Measurements from ENCODE around the gene KBTBD3.
"Not testable (repeated sequence)": the region's sequence is repeated elsewhere in the genome, so short reads cannot be mapped to it uniquely, and the experiment has no call there.

KBTBD3 gene

DNA sequence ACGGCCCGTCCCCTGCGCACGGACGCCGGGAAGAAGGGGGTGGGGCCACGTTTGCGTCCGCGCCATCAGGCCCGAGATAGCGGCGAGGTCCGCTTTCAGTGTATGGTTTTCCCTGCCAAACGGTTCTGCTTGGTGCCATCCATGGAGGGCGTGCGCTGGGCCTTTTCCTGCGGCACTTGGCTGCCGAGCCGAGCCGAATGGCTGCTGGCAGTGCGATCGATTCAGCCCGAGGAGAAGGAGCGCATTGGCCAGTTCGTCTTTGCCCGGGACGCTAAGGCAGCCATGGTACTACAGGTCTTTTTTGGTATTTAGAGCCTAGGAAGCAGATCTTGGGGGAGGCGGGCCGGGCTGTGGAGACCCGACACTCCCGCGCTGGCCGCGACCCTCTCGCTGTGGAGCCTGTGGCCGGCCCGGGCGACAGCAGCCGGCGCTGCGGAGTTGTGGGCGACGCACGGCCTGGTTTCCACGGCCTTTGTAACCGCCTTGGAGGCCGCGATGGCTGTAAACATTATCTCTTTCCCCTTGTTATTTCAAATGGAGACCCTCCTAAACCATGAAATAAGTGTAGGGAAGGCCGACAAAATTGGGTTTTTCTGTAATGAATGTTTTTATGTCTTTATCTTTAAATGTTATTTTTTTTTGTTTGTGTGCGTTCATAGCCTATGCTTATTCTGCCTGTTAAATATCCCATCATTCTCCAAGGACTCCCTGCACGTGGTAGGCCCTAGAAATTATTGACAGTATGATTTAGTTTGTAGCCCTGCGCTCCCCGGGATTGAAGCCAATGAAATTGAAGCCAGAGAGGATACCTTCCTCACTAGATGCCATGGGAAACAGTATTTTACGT, 685 bp upstream of the KBTBD3 start, which contains the start of gene AASDHPPT:
AASDHPPT (plus strand) TSS at position 54 of the 847 bp plus-strand sequence; CDS start at position 103, 49 bp downstream.
- Mint-ChIP-seq H3K4me3 (peak within 1 kb of the TSS; percentile 96), H3K27me3 (no peaks in the 10 kb centered on the region), H3K27ac (peak within 1 kb of the TSS; percentile 96), H3K4me1 (ENCODE audit: low read depth) (peaks cover 33% of the 10 kb centered on the region), H3K36me3 (ENCODE audit: low read depth) (peaks cover 47% of the 10 kb centered on the region), H3K9me3 (no peaks in the 10 kb centered on the region)
- intact Hi-C loops (cut with micrococcal nuclease) = loop anchor here (1.0 kb wide), 1 partner anchor 56 kb away; the partner anchor contains the start of gene MSANTD4

DNA sequence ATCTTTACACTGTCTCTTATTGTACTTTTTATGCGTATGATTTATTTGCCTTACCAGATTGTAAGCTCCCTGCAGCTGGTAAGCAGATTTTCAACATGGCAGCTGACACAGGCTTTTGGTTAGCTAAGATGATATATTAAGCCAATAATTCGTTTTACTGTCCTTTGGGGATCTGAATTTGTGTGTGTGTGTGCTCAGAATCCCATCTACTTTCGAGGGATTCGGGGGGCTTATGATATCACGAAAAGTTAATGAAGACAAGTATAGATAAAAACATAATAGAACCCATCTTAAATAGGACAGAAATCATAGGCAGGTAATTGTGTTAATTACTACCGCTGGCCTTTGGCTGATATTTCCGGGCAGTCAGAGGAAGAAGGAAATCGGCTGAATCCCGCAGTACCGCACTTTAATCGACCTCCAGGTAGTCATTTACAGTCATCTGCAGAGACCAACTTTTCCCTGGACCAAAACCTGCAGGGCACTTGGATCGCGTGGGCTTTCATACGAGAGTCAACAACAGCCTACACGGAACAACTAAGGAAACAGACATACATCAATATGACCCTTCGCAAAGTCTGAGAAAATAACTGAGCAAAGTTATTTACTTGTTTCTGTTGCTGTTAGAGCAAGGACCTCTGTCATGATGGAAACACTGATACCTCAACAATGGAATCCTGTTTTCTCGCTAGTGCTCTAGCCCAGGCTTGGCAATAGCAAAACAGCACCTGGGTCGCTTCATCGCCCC, 802 bp downstream of the KBTBD3 start:
- H3K27ac Mint-ChIP-seq = peak overlapping the region; percentile 96
- H3K27me3 Mint-ChIP-seq = no peaks in the 10 kb centered on the region
- peak overlapping the region; percentile 96 for H3K4me3 Mint-ChIP-seq
- H3K36me3 Mint-ChIP-seq (ENCODE audit: low read depth) = peaks cover 32% of the 10 kb centered on the region
- H3K9me3 Mint-ChIP-seq = no peaks in the 10 kb centered on the region
- intact Hi-C loops (cut with micrococcal nuclease) = no loop called here
- H3K4me1 Mint-ChIP-seq (ENCODE audit: low read depth) = peaks cover 24% of the 10 kb centered on the region

DNA sequence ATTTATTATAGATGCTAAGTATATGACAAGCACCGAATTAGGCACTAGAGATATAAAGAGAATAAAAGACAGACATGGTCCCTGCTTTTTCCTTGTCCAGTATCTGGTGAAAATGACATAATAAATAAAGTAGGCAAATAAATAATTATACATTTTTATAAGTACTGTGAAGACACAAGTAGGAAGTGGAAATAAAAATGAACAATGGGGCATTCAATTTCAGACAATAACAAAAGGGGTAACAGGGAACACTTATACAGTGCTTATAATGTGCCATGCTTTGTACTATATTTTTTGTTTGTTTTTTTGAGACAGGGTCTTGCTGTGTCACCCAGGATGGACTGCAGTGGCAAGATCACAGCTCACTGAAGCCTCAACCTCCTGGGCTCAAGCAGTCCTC, 4.3 kb downstream of the KBTBD3 start:
- intact Hi-C loops (cut with micrococcal nuclease) = no loop called here
- Mint-ChIP-seq H3K4me3 (no peak overlapping the region), H3K9me3 (no peaks in the 10 kb centered on the region), H3K27me3 (no peaks in the 10 kb centered on the region), H3K4me1 (ENCODE audit: low read depth) (peaks cover 14% of the 10 kb centered on the region), H3K36me3 (ENCODE audit: low read depth) (peaks cover 13% of the 10 kb centered on the region), H3K27ac (no peak overlapping the region)

DNA sequence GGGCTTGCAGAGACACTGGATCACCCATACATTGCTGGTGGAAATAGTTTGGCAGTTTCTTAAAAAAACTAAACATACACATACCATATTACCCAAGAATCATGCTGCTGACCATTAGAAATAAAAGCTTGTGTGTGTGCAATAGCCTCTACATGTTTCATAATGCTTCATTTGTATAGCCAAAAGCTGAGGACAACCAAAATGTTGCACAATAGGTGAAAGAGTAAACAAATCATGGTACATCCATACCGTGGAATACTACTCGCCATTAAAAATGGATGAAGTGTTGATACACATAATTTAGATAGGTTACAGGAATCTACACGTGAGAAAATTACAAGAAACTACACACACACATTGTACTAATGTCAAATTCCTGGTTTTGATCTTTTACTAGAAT, 6.5 kb downstream of the KBTBD3 start:
- Mint-ChIP-seq H3K27me3 (no peaks in the 10 kb centered on the region), H3K9me3 (no peaks in the 10 kb centered on the region), H3K27ac (no peak overlapping the region), H3K4me1 (ENCODE audit: low read depth) (peaks cover 6% of the 10 kb centered on the region), H3K4me3 (no peak overlapping the region), H3K36me3 (ENCODE audit: low read depth) (no peaks in the 10 kb centered on the region)
- intact Hi-C loops (cut with micrococcal nuclease) = no loop called here

DNA sequence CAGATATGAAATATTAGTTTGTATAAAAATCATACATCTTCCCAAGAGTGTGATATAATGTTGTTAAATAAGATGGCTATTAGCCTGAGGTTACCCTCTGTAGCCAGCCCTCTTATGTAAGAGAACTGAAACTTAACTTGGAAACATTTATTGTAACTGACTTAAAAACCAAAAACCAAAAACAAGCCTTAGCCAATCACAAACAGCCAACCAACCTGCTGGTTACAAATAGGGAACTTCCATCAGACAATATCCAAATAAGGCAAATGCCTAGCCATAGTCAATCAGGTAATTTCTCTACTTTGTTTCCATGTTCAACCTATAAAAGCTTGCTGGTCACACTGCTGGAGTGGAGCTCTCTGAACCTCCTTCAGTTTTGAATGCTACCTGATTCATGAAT, 14.1 kb downstream of the KBTBD3 start:
- peaks cover 6% of the 10 kb centered on the region for H3K36me3 Mint-ChIP-seq (ENCODE audit: low read depth)
- no peak overlapping the region for H3K4me3 Mint-ChIP-seq
- intact Hi-C loops (cut with micrococcal nuclease) = no loop called here
- no peaks in the 10 kb centered on the region for H3K9me3 Mint-ChIP-seq
- peaks cover 5% of the 10 kb centered on the region for H3K4me1 Mint-ChIP-seq (ENCODE audit: low read depth)
- no peak overlapping the region for H3K27ac Mint-ChIP-seq
- H3K27me3 Mint-ChIP-seq = no peaks in the 10 kb centered on the region

DNA sequence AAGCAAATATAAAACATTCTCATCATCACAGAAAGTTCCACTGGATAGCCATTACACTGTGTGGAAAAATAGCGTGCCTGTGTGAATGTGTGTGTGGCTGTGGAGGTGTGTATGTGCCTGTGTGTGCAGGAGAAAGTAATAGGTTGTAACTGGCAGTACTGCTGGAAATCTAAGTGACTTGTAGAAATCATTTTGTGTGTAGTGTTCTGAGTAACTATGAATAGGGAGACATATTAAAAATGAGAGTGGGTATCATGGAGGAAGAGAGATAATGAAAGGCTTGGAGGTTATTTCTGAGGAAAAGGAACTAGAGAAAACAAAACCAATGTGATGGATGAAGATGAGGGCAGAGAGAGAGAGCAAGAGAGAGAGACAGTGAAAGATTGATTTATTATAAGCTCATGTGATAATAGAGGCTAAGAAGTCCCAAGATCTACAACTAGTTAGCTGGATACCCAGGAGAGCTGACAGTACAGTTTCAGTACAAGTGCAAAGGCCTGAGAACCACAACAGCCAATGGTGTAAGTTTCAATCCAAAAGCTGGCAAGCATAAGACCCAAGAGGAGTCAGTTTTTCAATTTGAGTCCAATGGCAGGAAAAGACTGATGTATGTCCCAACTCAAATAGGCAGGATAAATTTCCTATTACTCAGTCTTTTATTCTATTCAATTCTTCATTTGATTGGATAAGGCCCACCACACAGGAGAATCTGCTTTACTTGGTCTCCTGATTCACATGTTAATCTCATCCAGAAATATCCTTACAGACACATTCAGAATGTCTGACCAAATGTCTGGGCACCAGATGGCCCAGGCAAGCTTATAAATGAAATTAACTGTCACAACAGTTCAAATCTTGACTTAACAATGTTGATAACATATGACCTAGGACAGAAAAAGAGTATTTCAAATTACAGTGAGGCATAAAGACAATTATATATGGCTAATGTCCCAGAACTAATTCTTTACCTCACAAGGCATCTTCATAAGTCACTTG, 14.9 kb downstream of the KBTBD3 start:
- H3K27ac Mint-ChIP-seq = no peak overlapping the region

DNA sequence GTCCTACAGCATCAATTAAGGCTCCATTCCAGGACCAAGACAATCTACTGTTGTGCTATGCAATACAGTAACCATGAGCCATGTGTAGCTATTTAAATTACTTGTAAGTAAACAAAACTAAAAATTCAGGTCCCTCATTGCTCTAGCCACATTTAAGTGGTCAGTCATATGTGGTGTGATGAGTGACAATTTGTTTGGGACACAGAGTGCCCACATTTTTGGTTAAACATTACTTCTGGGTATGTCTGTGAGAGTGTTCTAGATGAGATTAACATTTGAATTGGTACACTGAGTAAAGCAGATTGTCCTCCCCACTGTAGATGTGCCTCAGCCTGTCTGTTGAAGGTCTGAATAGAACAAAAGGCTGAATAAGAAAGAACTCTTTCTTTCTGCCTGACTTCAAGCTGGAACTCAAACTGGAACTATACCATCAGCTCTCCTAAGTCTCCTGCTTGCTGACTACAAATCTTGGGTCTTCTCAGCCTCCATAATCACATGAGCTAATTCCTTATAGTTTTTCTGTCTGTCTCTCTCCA, 15.8 kb downstream of the KBTBD3 start:
- no peak overlapping the region for H3K27ac Mint-ChIP-seq
- no peak overlapping the region for H3K4me3 Mint-ChIP-seq
- intact Hi-C loops (cut with micrococcal nuclease) = no loop called here
- H3K36me3 Mint-ChIP-seq (ENCODE audit: low read depth) = peaks cover 10% of the 10 kb centered on the region
- H3K27me3 Mint-ChIP-seq = no peaks in the 10 kb centered on the region
- peaks cover 5% of the 10 kb centered on the region for H3K4me1 Mint-ChIP-seq (ENCODE audit: low read depth)
- H3K9me3 Mint-ChIP-seq = no peaks in the 10 kb centered on the region

More for the DNA sequence above, 14.9 kb downstream of the KBTBD3 start:
- H3K4me1 Mint-ChIP-seq (ENCODE audit: low read depth) = peaks cover 5% of the 10 kb centered on the region
- peaks cover 10% of the 10 kb centered on the region for H3K36me3 Mint-ChIP-seq (ENCODE audit: low read depth)
- intact Hi-C loops (cut with micrococcal nuclease) = no loop called here
- no peaks in the 10 kb centered on the region for H3K27me3 Mint-ChIP-seq
- no peaks in the 10 kb centered on the region for H3K9me3 Mint-ChIP-seq
- H3K4me3 Mint-ChIP-seq = no peak overlapping the region

DNA sequence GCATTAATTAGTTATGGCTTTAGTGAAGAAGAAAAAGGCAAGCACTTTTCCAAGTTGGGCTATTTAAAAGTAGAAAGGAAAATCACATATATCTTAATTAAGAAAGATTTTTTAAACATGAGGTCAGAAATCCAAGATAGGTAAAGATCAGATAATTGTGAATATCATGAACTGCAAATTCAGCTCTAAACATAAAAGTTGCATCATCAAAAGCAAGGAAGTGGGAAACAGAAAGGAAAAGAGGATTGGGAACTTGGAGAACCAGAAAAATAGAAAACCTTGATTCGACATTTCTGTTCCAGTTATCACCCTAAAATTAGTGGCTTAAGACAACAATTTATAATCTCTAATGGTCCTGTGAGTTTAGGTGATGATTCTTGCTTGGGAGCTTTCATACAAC, 17.5 kb downstream of the KBTBD3 start:
- Mint-ChIP-seq H3K4me3 (no peak overlapping the region), H3K36me3 (ENCODE audit: low read depth) (peaks cover 10% of the 10 kb centered on the region), H3K9me3 (no peaks in the 10 kb centered on the region), H3K27me3 (no peaks in the 10 kb centered on the region), H3K27ac (no peak overlapping the region), H3K4me1 (ENCODE audit: low read depth) (peaks cover 5% of the 10 kb centered on the region)
- intact Hi-C loops (cut with micrococcal nuclease) = no loop called here

DNA sequence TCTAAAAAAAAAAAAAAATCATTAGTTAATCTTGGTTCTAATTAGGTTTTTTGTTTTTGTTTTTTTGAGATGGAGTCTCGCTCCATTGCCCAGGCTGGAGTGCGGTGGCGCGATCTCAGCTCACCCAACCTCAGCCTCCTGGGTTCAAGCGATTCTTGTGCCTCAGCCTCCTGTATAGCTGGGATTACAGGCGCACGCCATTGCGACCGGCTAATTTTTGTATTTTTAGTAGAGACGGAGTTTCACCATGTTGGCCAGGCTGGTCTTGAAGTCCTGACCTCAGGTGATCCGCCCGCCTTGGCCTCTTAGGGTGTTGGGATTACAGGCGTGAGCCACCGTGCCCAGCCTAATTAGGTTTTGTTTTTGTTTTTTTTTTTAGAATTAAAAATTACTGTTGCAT, 18.8 kb downstream of the KBTBD3 start:
- H3K36me3 Mint-ChIP-seq (ENCODE audit: low read depth); intact Hi-C loops (cut with micrococcal nuclease); H3K4me1 Mint-ChIP-seq (ENCODE audit: low read depth); H3K4me3 Mint-ChIP-seq; H3K27ac Mint-ChIP-seq; H3K9me3 Mint-ChIP-seq; H3K27me3 Mint-ChIP-seq: not testable (repeated sequence)

DNA sequence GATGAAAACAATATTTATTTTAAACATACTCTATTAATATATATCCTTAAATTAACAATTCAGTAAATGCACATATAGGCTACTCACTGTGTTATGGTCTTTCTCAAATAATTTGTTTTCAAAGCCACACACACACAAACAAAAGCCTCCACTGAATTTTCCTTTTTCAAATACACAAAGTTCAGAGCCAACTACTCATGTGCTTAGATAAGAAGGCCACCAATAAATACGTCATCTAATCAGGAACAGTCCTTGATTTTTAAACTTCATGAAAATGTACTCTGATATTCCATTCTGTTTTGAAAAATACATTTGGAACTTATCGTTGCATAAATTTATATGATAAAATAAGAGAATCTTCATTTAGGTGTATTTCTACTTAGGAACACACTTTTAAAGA, 26.0 kb downstream of the KBTBD3 start:
- H3K4me1 Mint-ChIP-seq (ENCODE audit: low read depth) = no peaks in the 10 kb centered on the region
- no peaks in the 10 kb centered on the region for H3K36me3 Mint-ChIP-seq (ENCODE audit: low read depth)
- intact Hi-C loops (cut with micrococcal nuclease) = no loop called here
- H3K27ac Mint-ChIP-seq = no peak overlapping the region
- no peak overlapping the region for H3K4me3 Mint-ChIP-seq
- H3K9me3 Mint-ChIP-seq = no peaks in the 10 kb centered on the region
- no peaks in the 10 kb centered on the region for H3K27me3 Mint-ChIP-seq

DNA sequence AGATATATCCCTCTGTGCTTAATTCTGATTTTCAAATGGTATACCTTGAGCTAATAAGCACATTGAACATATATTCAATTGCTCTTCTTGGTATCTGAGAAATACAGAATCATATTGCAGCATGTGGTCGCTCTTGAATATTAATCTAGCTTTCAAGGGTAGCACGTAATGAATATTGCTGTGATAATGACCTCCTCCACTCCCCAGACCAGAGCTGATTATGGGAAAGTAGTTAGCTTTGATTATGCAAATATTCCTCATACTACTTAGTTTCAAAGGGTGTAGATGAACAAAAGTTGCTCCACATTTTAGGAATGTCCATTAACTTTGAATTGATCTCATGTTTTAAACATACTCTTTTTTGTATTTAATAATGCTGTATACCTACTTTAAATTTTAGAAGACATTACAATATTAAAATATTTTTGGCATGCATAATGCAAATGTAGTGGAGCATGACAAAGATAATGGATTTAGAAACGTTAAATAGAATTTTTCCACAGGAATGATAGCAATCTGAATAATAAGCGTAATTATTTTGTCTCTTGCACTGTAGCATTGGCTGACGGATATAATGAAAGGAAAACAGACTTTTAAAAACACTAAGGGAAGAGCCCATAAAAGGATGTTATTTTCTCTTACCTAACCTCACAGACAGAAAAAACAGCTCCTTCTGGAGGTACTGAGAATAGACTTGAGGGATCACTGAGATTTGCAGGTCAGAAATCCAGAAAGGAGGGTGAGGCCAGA, 27.2 kb downstream of the KBTBD3 start:
- no peaks in the 10 kb centered on the region for H3K4me1 Mint-ChIP-seq (ENCODE audit: low read depth)
- intact Hi-C loops (cut with micrococcal nuclease) = no loop called here
- no peaks in the 10 kb centered on the region for H3K36me3 Mint-ChIP-seq (ENCODE audit: low read depth)
- H3K9me3 Mint-ChIP-seq = no peaks in the 10 kb centered on the region
- H3K27me3 Mint-ChIP-seq = no peaks in the 10 kb centered on the region
- no peak overlapping the region for H3K4me3 Mint-ChIP-seq
- H3K27ac Mint-ChIP-seq = no peak overlapping the region

DNA sequence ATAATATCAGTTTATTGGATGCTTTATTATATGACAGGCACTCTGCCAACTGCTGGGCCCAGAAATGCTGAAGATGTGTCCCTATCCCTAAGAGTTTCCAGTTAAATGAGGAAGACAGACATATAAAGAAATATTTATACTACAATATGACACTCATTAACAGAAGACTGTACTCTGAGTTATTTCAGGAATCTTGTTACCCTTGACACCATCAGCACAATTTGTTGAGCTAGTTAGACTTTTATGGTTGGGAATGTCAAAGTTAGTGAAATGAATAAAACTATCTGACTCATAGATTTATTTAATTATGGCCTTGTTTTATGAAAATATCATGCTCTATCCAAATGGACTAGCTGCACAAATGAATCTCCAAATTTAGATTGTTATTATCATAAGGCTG, 29.5 kb downstream of the KBTBD3 start:
- no peak overlapping the region for H3K4me3 Mint-ChIP-seq

DNA sequence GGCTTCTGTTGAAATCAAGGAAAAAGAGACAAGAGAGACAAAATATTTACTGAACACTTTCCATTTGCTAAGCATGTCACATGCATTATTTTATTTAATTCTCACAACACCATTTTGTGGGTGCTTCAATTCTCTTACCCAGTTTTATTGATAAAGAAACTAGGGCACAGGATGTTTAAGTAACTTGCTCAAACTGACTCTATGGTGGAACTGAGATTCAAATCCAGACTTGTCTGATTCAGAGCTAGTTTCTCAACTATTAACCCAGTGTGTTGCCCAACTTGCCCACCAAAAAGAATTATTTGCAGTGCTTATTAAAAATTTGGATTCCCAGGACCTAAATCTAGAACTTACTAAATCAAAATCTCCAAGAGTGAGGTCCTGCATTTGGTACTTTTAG, 33.6 kb downstream of the KBTBD3 start:
- Mint-ChIP-seq H3K4me3 (no peak overlapping the region), H3K27ac (no peak overlapping the region), H3K4me1 (ENCODE audit: low read depth) (no peaks in the 10 kb centered on the region), H3K27me3 (no peaks in the 10 kb centered on the region), H3K9me3 (no peaks in the 10 kb centered on the region), H3K36me3 (ENCODE audit: low read depth) (no peaks in the 10 kb centered on the region)
- intact Hi-C loops (cut with micrococcal nuclease) = no loop called here

More for the DNA sequence above, 29.5 kb downstream of the KBTBD3 start:
- Mint-ChIP-seq H3K36me3 (ENCODE audit: low read depth) (no peaks in the 10 kb centered on the region), H3K27ac (no peak overlapping the region), H3K27me3 (no peaks in the 10 kb centered on the region), H3K9me3 (no peaks in the 10 kb centered on the region), H3K4me1 (ENCODE audit: low read depth) (no peaks in the 10 kb centered on the region)
- intact Hi-C loops (cut with micrococcal nuclease) = no loop called here
